K562 (cell line): Measurements from ENCODE around the gene TNFSF13B. TPM values are rescaled to one million over a fixed set of nuclear protein-coding genes. Genes with fewer than 3 reads are reported as not detected.

ENCODE experiments used
- ATAC-seq: fragments of 200-7000 bp; cut with Tn5 transposase; 3 replicates; pipeline ENCODE4 v1.9.1; 2020; ENCODE audit warnings: moderate library complexity
- BruUV-seq: library from RNA; stranded (reverse); fragments of 400-500 nt; replicated peaks from 2 replicates; lab custom pipeline; 2021; lab: Mats Ljungman, UMichigan
- CTCF ChIA-PET: fragments of 300-600 bp; formaldehyde crosslinking; extraction: SDS; loops from one replicate; lab custom pipeline; 2021; ENCODE audit warnings: low intra/inter-chr PET ratio; lab: Yijun Ruan, JAX
- POLR2A ChIA-PET: fragments of 300-600, 350-650 bp; sonication (Branson Sonifier 250); formaldehyde crosslinking; extraction: SDS; loops from one replicate; lab custom pipeline; 2021; ENCODE audit warnings: antibody characterized with exemption, inconsistent platforms; lab: Yijun Ruan, JAX
- DNase-seq, 4 experiments: peaks; one replicate each; pipeline versions ENCODE4 v3.0.0 to v3.0.0-alpha.2; 2011 to 2018; ENCODE audit warnings: low spot score in 3 of 4, mixed read lengths in 3 of 4; ENCODE audit errors: extremely low read depth in 1 of 4
- FAIRE-seq: peaks from 2 replicates; lab custom pipeline; 2011; peaks lifted over from hg19 to GRCh38; lab: Jason Lieb, UNC
- H2AFZ ChIP-seq: 2 replicates; pipeline ENCODE4 v1.6.0; 2011; ENCODE audit warnings: low read depth, low read length, control low read depth, inconsistent platforms
- H3K27ac ChIP-seq: fragments of 200-600 bp; 3 replicates; pipeline ENCODE4 v1.8.0; 2011; ENCODE audit warnings: low read depth, mild to moderate bottlenecking, control low read depth, inconsistent platforms, low read length, moderate library complexity, mixed read lengths; ENCODE audit errors: extremely low read depth
- H3K27me3 ChIP-seq, 2 experiments: fragments of 300-600 bp in 1 of 2; 2 replicates in 1 of 2; 3 replicates in 1 of 2; pipeline versions ENCODE4 v1.6.0 to v1.8.0; 2011; ENCODE audit warnings: inconsistent platforms in 2 of 2, low read length in 2 of 2, mild to moderate bottlenecking in 1 of 2, mixed read lengths in 1 of 2, moderate library complexity in 1 of 2; ENCODE audit not compliant: control insufficient read depth in 2 of 2, insufficient read depth in 2 of 2
- H3K36me3 ChIP-seq: fragments of 300-600 bp; 3 replicates; pipeline ENCODE4 v1.8.0; 2011; ENCODE audit warnings: mild to moderate bottlenecking, low read length, inconsistent platforms; ENCODE audit not compliant: control insufficient read depth, insufficient read depth
- H3K4me1 ChIP-seq, 2 experiments: fragments of 200-600 bp in 1 of 2; replicated peaks in 1 of 2; 2 replicates in 1 of 2; 3 replicates in 1 of 2; pipeline versions ENCODE4 v1.5.1 to v1.8.0; 2011; ENCODE audit warnings: inconsistent platforms in 2 of 2, low read length in 2 of 2, mild to moderate bottlenecking in 1 of 2, mixed read lengths in 1 of 2, moderate library complexity in 1 of 2; ENCODE audit not compliant: control insufficient read depth in 2 of 2, insufficient read depth in 2 of 2
- H3K4me2 ChIP-seq: 2 replicates; pipeline ENCODE4 v1.6.1; 2011; ENCODE audit warnings: low read length, control low read depth, inconsistent platforms, mixed read lengths; ENCODE audit not compliant: insufficient read depth
- H3K4me3 ChIP-seq: fragments of 200-600 bp; sonication (generic), shearing (Covaris generic); 2 replicates; pipeline ENCODE4 v1.5.1; 2016; ENCODE audit warnings: control low read depth, inconsistent platforms
- H3K79me2 ChIP-seq: fragments of 200-600 bp; 3 replicates; pipeline ENCODE4 v1.8.0; 2011; ENCODE audit warnings: low read length, inconsistent platforms; ENCODE audit not compliant: control insufficient read depth, insufficient read depth
- H3K9ac ChIP-seq, 2 experiments: 2 replicates each; pipeline versions ENCODE4 v1.6.0 to v1.6.1; 2011; ENCODE audit warnings: low read depth in 2 of 2, low read length in 2 of 2, control low read depth in 1 of 2, inconsistent platforms in 1 of 2, mild to moderate bottlenecking in 1 of 2, mixed read lengths in 1 of 2; ENCODE audit not compliant: insufficient read depth in 1 of 2
- H3K9me1 ChIP-seq: one replicate; pipeline ENCODE4 v1.6.0; 2011; ENCODE audit warnings: inconsistent platforms, mild to moderate bottlenecking, low read length, moderate library complexity; ENCODE audit not compliant: control insufficient read depth, insufficient read depth
- H3K9me3 ChIP-seq: replicated peaks from 2 replicates; pipeline ENCODE4 v1.5.1; 2011; ENCODE audit warnings: low read depth, low read length, inconsistent platforms; ENCODE audit not compliant: control insufficient read depth, insufficient read depth
- H4K20me1 ChIP-seq: replicated peaks from 2 replicates; pipeline ENCODE4 v1.6.1; 2011; ENCODE audit warnings: low read length, inconsistent platforms, mixed read lengths; ENCODE audit not compliant: control insufficient read depth, insufficient read depth
- CBFA2T3 ChIP-seq: fragments of 450-650 bp; IDR thresholded peaks from 2 replicates; pipeline ENCODE4 v1.6.1; 2017
- CBX2 ChIP-seq: fragments of 200-600 bp; sonication (generic); IDR thresholded peaks from one replicate; pipeline ENCODE4 v1.6.1; 2012; ENCODE audit warnings: mild to moderate bottlenecking, low read length, inconsistent platforms; ENCODE audit not compliant: insufficient read depth, poor library complexity, severe bottlenecking
- MECOM ChIP-seq: fragments of 250-450 bp; sonication (Bioruptor Pico); IDR thresholded peaks from 2 replicates; pipeline ENCODE4 v1.8.0; 2022; ENCODE audit warnings: inconsistent platforms
- MEIS2 ChIP-seq: fragments of 450-650 bp; IDR thresholded peaks from 2 replicates; pipeline ENCODE4 v1.6.1; 2014; ENCODE audit warnings: mild to moderate bottlenecking; ENCODE audit not compliant: partially characterized antibody
- RAD51 ChIP-seq: fragments of 450-650 bp; IDR thresholded peaks from 2 replicates; pipeline ENCODE4 v1.7.1; 2016; ENCODE audit warnings: low read depth, mild to moderate bottlenecking, borderline replicate concordance
- SMARCC2 ChIP-seq: fragments of 450-650 bp; IDR thresholded peaks from 2 replicates; pipeline ENCODE4 v1.6.1; 2017; ENCODE audit warnings: antibody characterized with exemption, moderate library complexity, mild to moderate bottlenecking, low read depth
- STAT5A ChIP-seq: IDR thresholded peaks from 2 replicates; pipeline ENCODE4 v1.6.1; 2012; ENCODE audit warnings: low read length, inconsistent platforms, borderline replicate concordance
- TCF3 ChIP-seq: sonication (generic); formaldehyde crosslinking; IDR thresholded peaks from 2 replicates; pipeline ENCODE4 v1.4.0; 2020; ENCODE audit warnings: mild to moderate bottlenecking, missing genetic modification reagents
- TEAD4 ChIP-seq, 2 experiments: sonication (generic) in 1 of 2; formaldehyde crosslinking in 1 of 2; IDR thresholded peaks; 2 replicates each; pipeline versions ENCODE4 v1.6.1 to v1.8.0; 2012 to 2022; ENCODE audit warnings: borderline replicate concordance in 1 of 2, inconsistent platforms in 1 of 2, low read length in 1 of 2, mild to moderate bottlenecking in 1 of 2, missing genetic modification reagents in 1 of 2
- ZNF232 ChIP-seq: sonication (generic); formaldehyde crosslinking; IDR thresholded peaks from 2 replicates; pipeline ENCODE4 v1.8.0; 2022; ENCODE audit warnings: mild to moderate bottlenecking, missing genetic modification reagents
- WGBS: fragments of 100-300 bp; shearing (Covaris generic); methylation state at CpG from one replicate; pipeline ENCODE4 v1.1.6; 2016; ENCODE audit warnings: low coverage, mixed read lengths; ENCODE audit not compliant: insufficient coverage; ENCODE audit errors: missing lambda C conversion rate; 5-methylcytosine and 5-hydroxymethylcytosine counted together
- in situ Hi-C: fragments of 300-500 bp; cut with MboI; formaldehyde crosslinking; loops from 4 replicates; pipeline ENCODE4 v1.15.0; 2018; ENCODE audit warnings: inconsistent platforms, mixed read lengths
- intact Hi-C: fragments of 100-400 bp; cut with micrococcal nuclease; formaldehyde crosslinking; loops from 2 replicates; pipeline ENCODE4 v1.14.2; 2022
- polyA plus RNA-seq, 8 experiments: library from polyadenylated mRNA; depleted of rRNA in 4 of 8; stranded (reverse) in 5 of 8; unstranded in 3 of 8; fragments of >200 nt; fragmentation: Nextera tagmentation in 2 of 8; fragmentation: Illumina TruSeq in 1 of 8; extraction: Ambion mirVana in 2 of 8; extraction: Trizol in 1 of 8; gene quantifications; 2 replicates each; pipeline versions ENCODE4 v1.2.1 to v1.2.3, GENCODE V29; 2011 to 2014; ENCODE audit warnings: inconsistent platforms in 1 of 8, missing spikeins in 1 of 8
- total RNA-seq, 7 experiments: library from RNA; depleted of rRNA in 6 of 7; stranded (reverse); fragments of >200 nt in 6 of 7; fragmentation: Illumina TruSeq in 2 of 7; extraction: Trizol in 2 of 7; gene quantifications; 2 replicates each; pipeline versions ENCODE4 v1.2.1 to v1.2.3, GENCODE V29; 2011 to 2021; ENCODE audit warnings: low replicate concordance in 1 of 7
- TF ChIP-seq, protein P1 (sequence below): fragments of 250-450 bp; sonication (Bioruptor Pico); IDR thresholded peaks from 2 replicates; pipeline ENCODE4 v1.8.0; 2022; ENCODE audit warnings: inconsistent platforms

Gene TNFSF13B
- total and polyA plus RNA-seq, 9 of the 15 experiments (the other 6 are each of a cell fraction or from before 2014, with no cell fraction given): 1.1 to 2.1 (median 1.5) TPM

DNA sequence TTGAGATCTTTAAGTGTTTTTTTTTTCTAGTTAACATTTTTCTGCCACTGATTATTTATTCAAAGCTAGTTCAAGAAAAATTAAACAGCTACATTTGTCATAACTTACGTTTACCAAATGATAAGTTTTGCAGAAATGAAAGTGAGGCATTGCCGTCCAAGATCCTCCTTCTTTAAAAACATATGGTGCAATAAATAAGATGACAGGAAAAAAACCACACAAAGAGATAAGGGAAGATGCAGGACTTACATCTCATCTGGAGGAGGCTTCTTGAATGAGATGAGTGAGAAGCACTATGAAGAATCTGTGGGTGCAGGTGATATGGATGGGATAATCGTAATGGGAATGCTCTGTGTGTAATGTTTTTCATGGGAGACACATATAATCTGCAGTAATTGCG is 12.4 kb downstream of the TNFSF13B start:
- intact Hi-C loops: no loop called here
- H3K4me2 ChIP-seq: no peak overlapping the region
- no peak overlapping the region for H3K4me3 ChIP-seq
- TF ChIP-seq TCF3 (CRISPR knock-in tag): peak; percentile 35; the same call in 1 of the 2 replicates
- TF ChIP-seq MECOM: 0 out of 2 replicates have a peak, but pooled peaks have one; percentile 33
- TF ChIP-seq CBFA2T3: peak; percentile 29; the same call in 1 of the 2 replicates
- TF ChIP-seq SMARCC2: no peak
- peak; percentile 45 for TF ChIP-seq MEIS2
- TF ChIP-seq, protein P1, sequence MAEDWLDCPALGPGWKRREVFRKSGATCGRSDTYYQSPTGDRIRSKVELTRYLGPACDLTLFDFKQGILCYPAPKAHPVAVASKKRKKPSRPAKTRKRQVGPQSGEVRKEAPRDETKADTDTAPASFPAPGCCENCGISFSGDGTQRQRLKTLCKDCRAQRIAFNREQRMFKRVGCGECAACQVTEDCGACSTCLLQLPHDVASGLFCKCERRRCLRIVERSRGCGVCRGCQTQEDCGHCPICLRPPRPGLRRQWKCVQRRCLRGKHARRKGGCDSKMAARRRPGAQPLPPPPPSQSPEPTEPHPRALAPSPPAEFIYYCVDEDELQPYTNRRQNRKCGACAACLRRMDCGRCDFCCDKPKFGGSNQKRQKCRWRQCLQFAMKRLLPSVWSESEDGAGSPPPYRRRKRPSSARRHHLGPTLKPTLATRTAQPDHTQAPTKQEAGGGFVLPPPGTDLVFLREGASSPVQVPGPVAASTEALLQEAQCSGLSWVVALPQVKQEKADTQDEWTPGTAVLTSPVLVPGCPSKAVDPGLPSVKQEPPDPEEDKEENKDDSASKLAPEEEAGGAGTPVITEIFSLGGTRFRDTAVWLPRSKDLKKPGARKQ: no peak
- no peak for TF ChIP-seq STAT5A
- TF ChIP-seq RAD51: no peak
- peak; percentile 35 for TF ChIP-seq TEAD4 (IDR thresholded peaks at IDR 0.05; ENCODE audit: low read length)
- TF ChIP-seq TEAD4 (CRISPR knock-in tag; IDR thresholded peaks at IDR 0.05; ENCODE audit: borderline replicate concordance): no peak
- TF ChIP-seq ZNF232: no peak
- no peak for TF ChIP-seq CBX2
- TF ChIP-seq, all 486 proteins: peak for 5
- Histone ChIP-seq H2AFZ (no peak overlapping the region), H3K36me3 (no peaks in the 10 kb centered on the region), H3K9ac (no peak overlapping the region), H3K27ac (no peak overlapping the region), H3K79me2 (no peaks in the 10 kb centered on the region), H4K20me1 (no peaks in the 10 kb centered on the region), H3K27me3 (no peaks in the 10 kb centered on the region), H3K4me1 (no peaks in the 10 kb centered on the region; a peak in 1 of 5 replicates), H3K9me3 (no peaks in the 10 kb centered on the region), H3K9me1 (no peaks in the 10 kb centered on the region)
- peak in 2 of 4 experiments; percentile 4 to 6 for DNase-seq
- in situ Hi-C loops: no loop called here
- no peak for ATAC-seq
- ChIA-PET POLR2A (interaction anchor here (0.8 kb wide), 1 partner anchor 15 kb away, joined by 3 read pairs; no protein-coding TSS in a partner anchor), CTCF (no interaction called here)
- 0% methylated on average over 4 of the region's 4 CpGs for WGBS
- FAIRE-seq: no peak
- no TSS peak for BruUV-seq
